GM19463 (cell line): ENCODE results near the gene KCNE4.
"Not testable (repeated sequence)": the region's sequence is repeated elsewhere in the genome, so short reads cannot be mapped to it uniquely, and the experiment has no call there.

Experiments
- ATAC-seq: cut with Tn5 transposase; IDR thresholded peaks from one replicate; pipeline ENCODE4 v1.9.1; 2021; ENCODE audit warnings: mild to moderate bottlenecking, moderate library complexity; ENCODE audit not compliant: unreplicated experiment

KCNE4 gene

GRCh38 chr2:223056701-223057418, 4.9 kb downstream of the KCNE4 start:
- no peak for ATAC-seq

- ATAC-seq: no peak
Measured at GRCh38 chr2:223057569-223057968, 5.6 kb downstream of the KCNE4 start.

GRCh38 chr2:223058952-223059716, 7.1 kb downstream of the KCNE4 start:
- ATAC-seq: no peak

GRCh38 chr2:223060201-223060825, 8.3 kb downstream of the KCNE4 start:
- no peak for ATAC-seq

GRCh38 chr2:223062396-223062795, 10.4 kb downstream of the KCNE4 start:
- ATAC-seq: no peak

GRCh38 chr2:223065107-223065506, 13.1 kb downstream of the KCNE4 start:
- no peak for ATAC-seq

- no peak for ATAC-seq
Measured at GRCh38 chr2:223066721-223067120, 14.7 kb downstream of the KCNE4 start.

- ATAC-seq: no peak
Measured at GRCh38 chr2:223068071-223068470, 16.1 kb downstream of the KCNE4 start.

- ATAC-seq: no peak
Measured at GRCh38 chr2:223069465-223069864, 17.5 kb downstream of the KCNE4 start.

- ATAC-seq: no peak
Measured at GRCh38 chr2:223069988-223070387, 18.0 kb downstream of the KCNE4 start.

- no peak for ATAC-seq
Measured at GRCh38 chr2:223071139-223071538, 19.1 kb downstream of the KCNE4 start.

- no peak for ATAC-seq
Measured at GRCh38 chr2:223072826-223073225, 20.8 kb downstream of the KCNE4 start.

GRCh38 chr2:223075301-223076270, 23.6 kb downstream of the KCNE4 start:
- ATAC-seq: peak; percentile 85

- no peak for ATAC-seq
Measured at GRCh38 chr2:223076573-223076972, 24.6 kb downstream of the KCNE4 start.

- no peak for ATAC-seq
Measured at GRCh38 chr2:223078482-223078881, 26.5 kb downstream of the KCNE4 start.

- ATAC-seq: no peak
Measured at GRCh38 chr2:223079378-223079777, 27.4 kb downstream of the KCNE4 start.

GRCh38 chr2:223079925-223080324, 27.9 kb downstream of the KCNE4 start:
- ATAC-seq: no peak

GRCh38 chr2:223080790-223081360, 28.9 kb downstream of the KCNE4 start:
- ATAC-seq: not testable (repeated sequence)

- no peak for ATAC-seq
Measured at GRCh38 chr2:223081789-223082188, 29.8 kb downstream of the KCNE4 start.

- no peak for ATAC-seq
Measured at GRCh38 chr2:223082706-223083105, 30.7 kb downstream of the KCNE4 start.
